Cerebellar cortex (tissue), 1 donor: ENCODE measurements around the gene KCNB1.
"Not testable (repeated sequence)": the region's sequence is repeated elsewhere in the genome, so short reads cannot be mapped to it uniquely, and the experiment has no call there.

Experiments used
- DNase-seq: peaks from one replicate; pipeline ENCODE4 v3.0.0-alpha.2; 2015; ENCODE audit warnings: low spot score

The KCNB1 gene

DNA sequence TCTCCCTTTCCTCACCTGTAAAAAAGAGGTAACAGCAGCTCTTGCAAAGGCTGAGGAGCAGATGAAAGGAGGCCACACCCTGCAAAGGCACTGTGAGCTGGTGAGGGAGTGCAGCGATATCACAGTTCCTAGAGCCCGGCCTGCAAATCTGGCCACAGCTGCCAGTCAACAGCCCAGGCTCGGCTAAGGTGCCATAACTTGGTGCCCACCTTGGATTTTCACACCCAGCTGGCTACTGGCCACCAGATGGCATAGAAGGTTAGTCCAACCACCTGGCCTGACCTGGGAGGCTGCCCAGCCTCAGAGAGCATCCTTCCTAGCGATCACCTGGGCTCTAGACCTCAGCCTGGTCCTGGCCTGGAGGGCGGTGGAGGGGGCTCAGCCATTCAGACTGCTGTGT is 46.8 kb downstream of the KCNB1 start:
- DNase-seq = peak; percentile 26

DNA sequence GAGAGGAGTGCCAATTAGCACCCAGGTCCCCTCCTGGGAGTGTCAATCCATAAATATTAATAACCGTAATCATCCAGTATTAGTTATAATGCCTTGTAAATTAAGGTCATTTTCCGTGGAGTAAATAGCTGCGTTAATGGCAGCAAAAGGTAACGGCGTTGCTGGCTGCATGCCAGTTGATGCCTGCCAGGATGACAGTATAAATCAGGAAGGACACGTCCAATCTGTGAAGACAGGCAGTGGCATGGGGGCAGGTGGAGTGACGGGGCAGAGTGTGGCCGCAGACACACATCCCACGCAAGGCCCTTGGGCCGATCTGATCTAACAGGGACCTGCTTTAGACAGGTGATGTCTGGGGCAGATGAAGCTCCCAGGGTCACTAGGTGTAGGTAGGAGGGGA is 49.1 kb downstream of the KCNB1 start:
- no peak for DNase-seq

DNA sequence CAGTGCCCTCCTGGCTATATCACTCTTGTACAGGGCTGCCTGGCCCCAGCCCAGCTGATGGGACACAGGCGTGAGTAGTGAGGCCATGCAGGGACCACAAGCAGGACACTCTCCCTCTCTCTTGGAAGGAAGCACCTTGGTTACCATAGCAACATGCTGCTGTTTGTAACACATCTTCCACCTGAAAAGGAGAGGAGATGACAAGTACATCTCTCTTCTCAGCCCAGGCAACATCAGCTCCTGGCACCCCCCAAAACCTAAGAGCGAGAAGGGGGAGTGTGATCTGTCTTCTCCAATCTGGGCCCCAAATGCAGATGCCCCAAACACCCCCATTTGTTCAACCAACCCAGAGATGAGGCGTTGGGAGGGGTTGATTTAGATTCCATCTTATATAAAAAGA is 49.9 kb downstream of the KCNB1 start:
- DNase-seq = no peak

DNA sequence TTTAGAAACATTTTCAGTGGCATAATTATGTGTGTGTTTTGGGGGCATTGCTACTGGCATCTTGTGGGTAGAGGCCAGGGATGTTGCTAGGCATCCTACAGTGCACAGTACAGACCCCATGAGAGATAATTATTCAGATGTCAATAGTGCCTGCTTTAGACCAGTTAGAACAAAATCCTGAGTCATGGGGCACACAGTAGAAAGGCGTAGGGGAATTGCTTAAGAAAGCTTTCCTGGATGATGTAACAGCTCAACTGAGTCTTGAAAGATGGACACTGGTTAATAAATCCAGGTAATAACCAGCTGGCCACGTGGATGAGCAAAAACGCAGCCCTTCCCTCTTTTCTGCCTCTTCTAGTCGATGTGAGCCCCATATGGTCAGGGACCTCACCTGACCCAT is 51.1 kb downstream of the KCNB1 start:
- no peak for DNase-seq

DNA sequence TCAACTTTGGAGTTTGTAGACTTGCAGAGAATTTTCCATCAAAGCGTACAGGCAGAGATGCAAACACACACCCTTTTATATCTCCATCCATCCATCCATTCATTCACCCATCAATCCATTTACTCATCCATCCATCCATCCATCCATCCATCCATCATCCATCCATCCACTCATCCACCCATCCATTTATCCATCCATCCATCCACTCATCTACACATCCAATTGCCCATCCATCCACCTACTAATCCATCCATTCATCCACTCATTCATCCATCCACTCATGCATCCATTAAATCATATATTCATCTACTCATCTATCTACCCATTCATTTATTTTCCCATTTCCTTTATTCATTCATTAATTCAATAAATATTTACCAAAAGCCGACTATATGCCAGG is 52.1 kb downstream of the KCNB1 start:
- DNase-seq = no peak

DNA sequence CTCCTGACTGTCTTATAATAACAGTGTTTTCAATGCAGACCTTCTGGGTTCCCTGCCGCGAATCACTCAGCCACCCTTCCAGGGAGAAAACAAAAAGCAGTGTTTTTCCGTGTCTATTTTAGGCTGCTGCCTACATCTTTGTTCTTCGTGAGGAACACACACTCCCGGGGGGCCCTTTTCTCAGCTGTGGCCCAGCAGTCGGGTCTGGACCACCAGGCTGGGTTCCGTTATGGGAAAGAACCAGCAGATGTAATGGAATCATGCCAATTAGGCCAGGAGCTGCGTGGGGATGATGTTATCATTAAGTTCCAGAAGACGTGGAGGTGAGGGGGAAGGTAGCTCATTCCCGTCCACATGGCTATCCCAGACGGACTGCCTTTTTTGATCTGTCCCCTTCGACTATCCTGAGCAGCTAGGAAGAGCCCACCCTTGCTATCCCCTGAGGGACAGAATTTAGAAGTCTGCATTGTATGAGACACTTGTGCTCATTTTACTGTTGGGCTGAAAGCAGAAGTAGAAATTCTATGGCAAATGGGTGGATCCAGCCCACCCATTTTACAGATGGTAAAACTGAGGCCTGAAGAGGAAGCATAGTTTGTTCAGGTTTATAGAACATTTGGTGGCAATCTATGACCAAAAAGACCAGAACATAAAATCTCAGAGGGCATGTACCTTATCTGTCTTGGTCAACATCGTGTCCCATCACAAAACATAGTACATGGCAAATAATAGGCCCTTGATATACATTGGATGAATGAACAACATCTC is 54.5 kb downstream of the KCNB1 start:
- no peak for DNase-seq

DNA sequence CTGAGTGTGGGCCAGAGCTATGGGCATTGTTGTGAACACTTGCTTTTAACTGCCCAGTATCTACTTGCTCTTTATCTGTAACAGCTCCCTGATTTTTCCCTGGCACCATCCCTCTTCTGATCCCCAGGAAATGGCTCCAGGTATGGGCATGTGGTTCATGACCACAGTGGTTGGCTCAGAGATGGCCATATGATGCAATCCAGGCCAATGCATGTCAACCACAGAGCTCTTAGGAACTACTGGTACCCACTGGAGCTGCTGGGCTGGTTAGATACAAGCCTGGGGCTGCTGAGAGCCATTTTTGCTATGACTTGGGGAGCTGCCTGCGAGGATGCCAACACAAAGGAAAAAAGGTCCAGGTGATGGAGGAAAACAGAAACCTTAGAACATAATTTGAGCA is 55.6 kb downstream of the KCNB1 start:
- no peak for DNase-seq

DNA sequence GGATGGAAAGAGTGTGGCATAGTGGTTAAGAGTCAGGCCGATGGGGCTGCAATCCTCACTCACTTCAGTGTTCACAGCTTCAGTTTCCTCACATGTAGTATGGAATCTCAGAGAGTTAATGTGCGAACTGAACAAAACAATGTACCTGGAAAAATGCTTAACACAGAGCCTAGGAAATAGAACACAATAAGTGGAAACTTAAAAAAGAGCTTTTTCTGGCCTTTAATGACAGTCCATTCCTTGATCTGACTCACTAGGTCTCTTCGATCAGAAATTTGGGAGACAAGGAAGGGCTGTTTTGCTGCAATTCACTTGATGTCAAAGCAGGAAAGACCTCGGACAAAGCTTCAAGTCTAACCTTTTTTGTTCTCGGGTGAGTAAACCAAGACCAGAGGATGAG is 56.1 kb downstream of the KCNB1 start:
- DNase-seq = no peak

DNA sequence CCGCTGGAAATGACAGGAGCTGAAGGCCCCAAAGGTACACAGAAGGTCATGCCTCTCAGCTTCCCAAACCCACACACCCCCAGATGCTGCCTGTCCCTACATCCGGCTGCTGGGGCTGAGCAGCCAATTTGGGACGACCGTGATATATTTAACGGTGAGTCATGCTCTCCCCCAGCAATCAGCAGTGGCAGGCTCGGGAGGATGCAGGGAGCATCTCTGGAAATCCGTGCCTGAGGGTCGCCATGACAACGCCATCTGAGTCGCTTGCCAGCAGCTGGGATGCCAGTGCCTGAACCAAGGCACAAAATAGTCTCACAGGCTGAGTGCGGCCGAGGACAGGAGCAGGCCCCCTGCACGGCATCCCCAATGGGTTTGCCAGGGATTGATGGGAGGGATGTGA is 57.9 kb downstream of the KCNB1 start:
- peak; percentile 21 for DNase-seq

DNA sequence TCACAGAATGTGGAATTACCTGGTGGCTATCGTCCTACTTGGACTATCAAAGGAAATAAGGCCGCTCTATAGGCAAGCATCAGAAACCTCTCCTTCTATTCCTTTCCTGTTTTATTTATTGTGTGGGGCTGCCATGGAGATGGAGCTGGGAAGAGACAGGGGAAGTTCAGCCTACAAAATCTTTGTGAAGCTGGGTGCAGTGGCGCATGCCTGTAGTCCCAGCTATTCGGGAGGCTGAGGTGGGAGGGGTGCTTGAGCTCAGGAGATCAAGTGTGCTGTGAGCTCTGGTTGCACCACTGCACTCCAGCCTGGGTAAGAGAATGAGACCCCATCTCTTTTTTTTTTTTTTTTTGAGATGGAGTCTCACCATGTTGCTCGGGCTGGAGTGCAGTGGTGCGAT is 60.3 kb downstream of the KCNB1 start:
- no peak for DNase-seq

DNA sequence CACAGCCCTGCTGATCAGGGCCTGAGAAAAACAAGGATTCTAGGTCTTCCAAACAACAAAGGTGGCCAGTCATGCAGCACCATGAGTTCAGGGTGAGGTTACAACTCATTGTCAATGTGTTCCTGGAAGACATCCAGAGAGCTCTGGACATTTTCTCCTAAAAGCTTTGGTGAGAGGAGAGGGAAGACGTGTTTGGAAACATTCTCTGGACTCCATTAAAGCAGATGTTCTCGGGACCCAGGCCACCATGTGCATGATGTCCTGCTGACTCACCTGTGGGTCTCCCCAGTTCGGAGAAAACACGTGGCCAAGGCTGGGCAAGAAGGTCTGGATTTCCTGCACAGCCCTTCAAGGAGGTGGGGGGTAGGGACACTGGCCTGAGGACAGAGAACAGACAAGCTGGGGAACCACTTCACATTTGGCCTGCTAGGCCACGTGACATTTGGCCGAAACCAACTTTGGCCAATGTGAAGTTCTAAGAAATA is 61.6 kb downstream of the KCNB1 start:
- no peak for DNase-seq

DNA sequence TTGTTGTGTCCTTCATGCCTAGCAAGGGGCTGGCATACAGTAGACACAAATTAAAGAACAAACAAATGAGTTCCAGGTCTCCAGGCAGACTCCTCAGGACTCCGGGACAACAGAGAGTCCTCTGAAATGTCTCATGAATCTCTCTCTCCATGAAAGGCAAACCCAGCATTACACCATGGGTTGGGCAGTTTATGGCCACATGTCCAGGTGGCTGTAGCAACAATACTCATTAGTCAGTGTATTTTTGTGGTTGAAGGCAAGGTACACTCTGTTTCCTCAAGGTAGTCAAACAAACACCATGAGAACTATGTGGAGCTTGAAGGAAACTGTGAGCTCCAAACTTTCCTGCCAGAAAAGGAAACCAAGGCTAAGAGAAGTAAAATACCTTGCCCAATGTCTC is 62.2 kb downstream of the KCNB1 start:
- DNase-seq = no peak

DNA sequence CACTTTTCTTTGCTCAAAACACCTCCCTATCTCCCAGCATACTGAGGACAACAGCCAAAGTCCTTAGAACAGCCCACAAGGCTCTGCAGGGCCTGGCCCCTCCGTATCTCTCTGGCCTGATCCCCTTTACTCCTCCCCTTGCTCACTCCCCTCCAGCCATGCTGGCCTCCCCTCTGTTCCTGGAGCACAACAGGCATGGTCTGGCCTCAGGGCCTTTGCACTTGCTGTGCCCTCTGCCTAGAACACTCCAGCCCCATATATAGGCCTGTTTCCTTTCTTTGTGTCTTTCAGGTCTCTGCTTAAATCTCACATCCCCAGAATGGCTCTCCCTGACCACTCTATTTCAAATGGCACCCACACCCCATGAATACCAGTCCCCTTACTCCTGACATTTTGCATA is 62.7 kb downstream of the KCNB1 start:
- DNase-seq = no peak

DNA sequence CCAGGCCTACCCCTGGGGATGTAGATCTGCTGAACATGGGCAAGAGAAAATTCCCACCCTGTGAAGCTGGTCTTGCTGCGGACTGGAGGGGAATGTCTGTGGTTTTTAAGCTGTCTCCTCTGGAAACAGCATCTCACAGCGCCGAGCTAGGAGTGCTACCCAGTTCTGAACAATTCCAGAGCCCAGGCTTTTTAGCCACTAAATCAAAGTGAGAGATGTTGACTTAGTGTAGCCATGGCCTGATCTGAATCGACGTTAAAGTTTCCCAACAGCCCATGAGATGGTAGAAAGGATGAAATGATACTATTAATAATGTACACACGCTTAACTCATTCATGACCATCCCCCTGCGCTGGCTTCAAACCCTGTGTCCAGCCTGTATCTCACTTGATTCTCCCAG is 63.7 kb downstream of the KCNB1 start:
- DNase-seq = no peak

DNA sequence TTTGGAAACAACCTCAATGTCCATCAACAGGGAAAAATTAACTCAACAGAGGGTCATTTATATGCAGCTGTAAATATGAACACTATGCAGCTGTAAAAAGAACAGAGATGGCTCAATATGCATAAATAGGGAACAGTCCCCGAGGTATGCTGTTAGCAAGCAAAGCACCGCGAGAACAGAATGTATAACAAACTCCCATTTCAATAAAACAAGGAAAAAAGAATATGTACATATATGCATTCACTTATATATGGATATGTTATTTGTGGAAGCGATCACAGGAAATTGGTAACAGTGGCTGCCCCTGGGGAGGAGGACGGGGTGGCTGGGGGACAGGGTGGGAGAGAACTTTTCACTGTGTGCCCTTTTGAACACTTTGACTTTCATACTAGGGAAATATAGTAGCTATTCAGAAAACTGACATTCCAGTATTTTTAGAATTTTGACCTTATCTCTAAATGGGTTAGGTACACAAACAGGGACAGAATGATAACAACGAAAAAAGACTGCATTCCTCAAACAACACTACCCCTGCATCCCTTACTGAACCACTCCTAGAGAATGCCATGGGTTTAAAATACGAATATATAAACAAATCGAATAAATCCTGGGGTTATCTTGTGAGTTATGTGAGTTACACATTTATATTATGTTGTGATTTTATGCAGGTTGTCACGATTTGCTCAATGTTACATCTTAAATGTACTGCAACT is 64.5 kb downstream of the KCNB1 start:
- DNase-seq = no peak

DNA sequence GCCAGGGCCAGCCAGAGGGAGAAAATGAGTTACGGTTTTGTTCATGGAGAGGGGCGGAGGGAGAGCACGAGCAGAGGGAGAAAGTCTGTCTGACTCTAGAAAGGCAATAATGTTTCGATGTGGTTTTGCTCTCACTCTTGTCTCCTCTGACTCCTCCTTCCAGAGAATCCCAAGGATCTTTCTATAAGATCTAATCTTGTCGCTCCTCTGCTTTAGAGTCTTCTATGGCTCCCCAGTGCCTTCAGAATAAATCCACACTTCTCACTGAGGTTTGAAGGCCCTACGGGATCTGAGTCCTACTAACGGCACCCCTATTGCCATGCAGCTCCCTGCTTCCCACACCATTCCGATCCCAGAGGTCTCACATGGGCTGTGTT is 66.8 kb downstream of the KCNB1 start:
- DNase-seq = no peak

DNA sequence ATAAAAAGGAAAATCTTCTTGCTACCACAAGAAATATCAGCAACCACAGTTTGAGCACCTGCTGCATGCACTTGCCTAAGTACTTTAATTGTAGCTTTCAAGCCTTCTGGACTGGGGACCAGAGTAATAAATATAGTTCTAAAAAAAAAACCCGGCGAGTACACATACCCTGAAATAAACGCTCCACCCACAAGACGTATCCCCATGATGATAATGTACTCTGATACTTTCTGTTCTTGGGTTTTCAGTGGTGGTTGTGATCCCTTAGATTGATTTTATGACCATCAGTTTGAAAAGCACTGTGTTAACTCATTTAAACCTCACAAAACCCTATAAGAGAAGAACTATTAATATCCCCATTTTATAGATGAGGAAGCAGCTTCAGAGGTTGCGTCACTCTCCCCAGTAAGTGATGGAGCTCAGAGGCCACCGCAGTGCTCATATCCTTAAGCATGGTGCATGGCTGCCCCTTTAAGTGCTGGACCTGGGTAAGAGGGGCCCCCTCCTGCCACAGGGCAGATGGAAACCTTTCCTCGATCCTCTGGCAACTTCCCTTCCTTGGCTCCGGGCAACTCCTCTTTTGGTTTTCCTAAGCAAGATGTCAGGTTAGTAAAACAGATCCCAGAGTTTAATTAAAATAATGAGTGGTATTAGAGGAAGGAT is 67.3 kb downstream of the KCNB1 start:
- DNase-seq = no peak

DNA sequence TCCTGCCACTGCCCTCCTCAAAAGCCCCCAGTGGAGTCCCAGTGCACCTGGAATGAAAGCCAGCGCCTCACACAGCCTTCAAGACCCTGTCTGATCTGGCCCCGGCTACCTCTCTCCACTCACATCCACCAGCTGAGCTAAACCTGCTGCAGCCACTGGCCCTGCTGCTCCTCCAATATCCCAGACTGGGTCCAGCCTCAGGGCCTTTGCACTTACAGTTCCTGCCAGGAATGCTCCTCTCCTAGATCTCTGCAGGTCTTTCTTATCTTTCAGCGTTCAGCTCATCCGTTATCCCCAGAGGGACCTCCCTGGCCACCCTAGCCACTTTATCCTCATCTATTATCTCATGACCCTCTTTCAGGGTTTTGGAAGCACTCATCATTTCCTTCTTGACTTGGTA is 68.8 kb downstream of the KCNB1 start:
- no peak for DNase-seq

DNA sequence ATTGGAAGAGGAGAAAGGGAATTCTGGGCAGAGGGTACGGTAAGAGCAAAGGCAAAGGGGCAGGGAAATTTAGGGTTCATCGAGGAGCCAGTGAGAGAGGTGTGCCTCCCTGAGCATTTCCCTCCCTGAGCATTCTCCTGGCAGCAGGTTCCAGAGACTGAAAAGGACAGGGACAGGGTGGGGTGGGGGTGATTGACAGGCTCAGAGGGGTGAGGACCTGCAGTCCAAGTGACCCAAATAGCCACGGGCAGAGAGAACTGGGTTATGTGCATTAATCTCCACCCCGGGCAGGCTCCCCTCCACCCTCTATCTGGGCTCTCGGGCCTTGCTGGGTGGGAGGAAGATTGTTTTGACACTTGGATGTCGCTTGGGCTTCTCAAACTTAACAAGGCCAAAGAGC is 69.5 kb downstream of the KCNB1 start:
- no peak for DNase-seq

DNA sequence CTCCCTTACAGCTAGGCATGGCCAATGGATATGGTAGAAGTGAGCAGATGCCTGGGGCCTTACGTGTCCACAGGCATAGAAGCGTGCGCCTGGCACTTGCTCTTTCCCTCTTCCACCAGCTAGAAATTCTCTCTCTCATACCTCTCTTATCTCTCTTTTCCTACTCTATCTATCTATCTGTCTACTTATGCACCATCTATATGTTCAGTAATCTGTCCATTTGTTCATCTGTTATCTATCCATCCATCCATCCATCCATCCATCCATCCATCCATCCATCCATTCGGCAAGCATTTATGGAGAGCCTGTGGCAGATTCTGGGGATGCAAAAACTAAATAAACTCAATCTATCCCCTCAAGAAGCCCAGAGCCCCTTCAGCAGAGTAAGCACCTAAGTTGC is 70.2 kb downstream of the KCNB1 start:
- DNase-seq = no peak

DNA sequence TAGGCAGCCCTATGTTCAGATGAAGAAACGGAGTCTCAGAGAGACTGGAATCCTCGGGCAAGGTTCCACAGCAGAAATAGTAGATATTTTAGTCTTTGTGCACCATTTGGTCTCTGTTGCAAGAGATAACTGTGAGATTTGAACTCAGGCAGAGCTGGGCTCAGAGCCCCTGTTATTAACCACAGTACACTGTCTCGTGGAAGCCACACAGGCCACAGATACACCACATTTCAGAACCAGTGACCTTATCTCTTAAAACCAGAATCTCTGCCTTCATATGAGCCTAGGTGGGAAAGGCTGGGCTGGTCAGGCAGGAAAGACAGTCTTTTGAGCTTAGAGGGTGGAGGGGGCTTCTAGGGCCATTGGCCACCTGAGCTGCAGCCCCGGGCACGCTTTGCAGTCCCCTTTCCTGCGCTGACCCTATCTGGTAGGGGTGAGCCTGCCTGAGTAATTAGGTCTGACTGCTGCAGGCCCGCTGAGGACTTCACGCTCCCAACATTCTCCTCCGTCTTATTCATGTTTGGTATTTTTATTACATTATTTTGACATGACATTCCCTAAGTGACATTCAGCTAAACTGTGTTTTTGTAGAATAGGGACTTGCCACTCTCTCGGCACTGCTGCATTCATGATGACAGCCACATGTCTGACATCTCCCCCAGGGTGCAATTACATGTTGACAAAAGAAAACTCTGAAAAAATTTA is 71.1 kb downstream of the KCNB1 start:
- DNase-seq = no peak

DNA sequence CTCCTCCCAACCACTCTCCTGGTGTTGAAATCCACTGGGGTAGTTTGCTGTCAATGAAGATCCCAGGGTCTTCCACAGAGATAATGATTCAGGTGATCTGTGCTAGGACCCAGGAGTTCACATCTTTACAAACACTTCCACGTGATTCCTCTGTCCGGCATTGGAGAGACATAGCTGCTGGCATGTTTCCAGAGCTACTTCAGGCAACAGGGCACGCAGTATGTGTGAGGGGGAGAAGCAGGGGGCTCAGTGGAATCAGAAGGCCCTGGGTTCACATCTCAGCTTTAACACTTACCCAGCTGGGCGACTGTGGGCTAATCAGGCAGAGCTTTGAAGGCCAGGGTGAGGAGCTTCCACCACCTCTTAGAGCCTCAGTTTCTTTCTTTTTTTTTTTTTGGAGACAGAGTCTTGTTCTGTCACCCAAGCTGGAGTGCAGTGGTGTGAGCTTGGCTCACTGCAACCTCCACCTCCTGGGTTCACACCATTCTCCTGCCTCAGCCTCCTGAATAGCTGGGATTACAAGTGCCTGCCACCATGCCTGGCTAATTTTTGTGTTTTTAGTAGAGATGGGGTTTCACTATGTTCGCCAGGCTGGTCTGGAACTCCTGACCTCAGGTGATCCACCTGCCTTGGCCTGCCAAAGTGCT is 72.4 kb downstream of the KCNB1 start:
- DNase-seq = not testable (repeated sequence)
